Stimulated activated CD8-positive, alpha-beta memory T cell treated with anti-CD3 and anti-CD28 coated beads, Interleukin-15, amount 100 ng/mL, for 24 hours (primary cell): ENCODE measurements around the gene BRF1.
"Not testable (repeated sequence)": the region's sequence is repeated elsewhere in the genome, so short reads cannot be mapped to it uniquely, and the experiment has no call there.

Experiments
- DNase-seq: peaks from one replicate; pipeline ENCODE4 v3.0.0-alpha.2; 2020; ENCODE audit warnings: low read depth

The BRF1 gene

DNA sequence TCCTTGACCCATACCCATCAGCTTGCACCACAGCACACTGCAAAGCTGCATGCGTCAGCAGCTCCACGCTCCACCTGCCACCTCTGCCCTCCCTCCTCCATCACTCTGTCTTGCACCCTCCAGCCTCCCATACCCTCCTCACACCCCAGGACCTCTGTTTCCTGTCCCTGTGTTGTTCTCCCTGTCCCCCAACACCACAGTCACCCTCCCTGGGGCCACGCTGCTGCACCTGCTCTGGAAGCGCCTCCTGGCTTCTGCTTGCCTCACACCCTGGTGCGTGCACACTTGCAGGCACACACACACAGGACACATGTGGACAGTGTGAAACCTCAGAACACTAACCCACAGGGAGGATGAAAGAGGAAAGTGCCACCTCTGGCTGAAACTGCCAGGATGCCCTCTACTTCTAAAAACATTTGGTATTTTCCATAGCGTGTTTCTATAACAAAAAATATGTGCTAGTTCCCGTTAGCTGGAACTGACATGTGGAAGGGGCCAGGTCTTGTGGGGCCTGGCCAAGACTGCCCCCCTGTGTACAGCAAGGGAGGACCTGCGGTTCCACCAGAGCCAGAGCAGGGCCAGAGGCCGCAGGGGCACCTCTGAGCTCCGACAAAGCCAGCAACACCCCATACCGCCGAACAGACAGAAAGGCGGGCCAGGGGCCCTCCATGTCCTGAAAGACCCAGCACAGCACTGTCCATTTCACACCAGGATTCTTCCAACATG, 10.0 kb downstream of the BRF1 start:
- DNase-seq: no peak

DNA sequence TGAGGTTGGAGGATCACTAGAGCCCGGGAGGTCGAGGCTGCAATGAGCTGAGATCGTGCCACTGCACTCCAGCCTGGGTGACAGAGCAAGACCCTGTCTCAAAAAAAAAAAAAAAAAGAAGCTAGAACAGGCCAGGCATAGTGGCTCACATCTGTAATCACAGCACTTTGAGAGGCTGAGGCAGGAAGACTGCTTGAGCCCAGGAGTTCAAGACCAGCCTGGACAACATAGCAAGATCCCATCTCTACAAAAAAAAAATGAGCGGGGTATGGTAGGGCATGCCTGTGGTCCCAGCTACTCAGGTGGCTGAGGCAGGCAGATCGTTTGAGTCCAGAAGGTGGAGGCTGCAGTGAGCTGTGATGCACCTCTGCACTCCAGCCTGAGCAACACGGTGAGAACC, 11.9 kb downstream of the BRF1 start:
- DNase-seq: not testable (repeated sequence)

DNA sequence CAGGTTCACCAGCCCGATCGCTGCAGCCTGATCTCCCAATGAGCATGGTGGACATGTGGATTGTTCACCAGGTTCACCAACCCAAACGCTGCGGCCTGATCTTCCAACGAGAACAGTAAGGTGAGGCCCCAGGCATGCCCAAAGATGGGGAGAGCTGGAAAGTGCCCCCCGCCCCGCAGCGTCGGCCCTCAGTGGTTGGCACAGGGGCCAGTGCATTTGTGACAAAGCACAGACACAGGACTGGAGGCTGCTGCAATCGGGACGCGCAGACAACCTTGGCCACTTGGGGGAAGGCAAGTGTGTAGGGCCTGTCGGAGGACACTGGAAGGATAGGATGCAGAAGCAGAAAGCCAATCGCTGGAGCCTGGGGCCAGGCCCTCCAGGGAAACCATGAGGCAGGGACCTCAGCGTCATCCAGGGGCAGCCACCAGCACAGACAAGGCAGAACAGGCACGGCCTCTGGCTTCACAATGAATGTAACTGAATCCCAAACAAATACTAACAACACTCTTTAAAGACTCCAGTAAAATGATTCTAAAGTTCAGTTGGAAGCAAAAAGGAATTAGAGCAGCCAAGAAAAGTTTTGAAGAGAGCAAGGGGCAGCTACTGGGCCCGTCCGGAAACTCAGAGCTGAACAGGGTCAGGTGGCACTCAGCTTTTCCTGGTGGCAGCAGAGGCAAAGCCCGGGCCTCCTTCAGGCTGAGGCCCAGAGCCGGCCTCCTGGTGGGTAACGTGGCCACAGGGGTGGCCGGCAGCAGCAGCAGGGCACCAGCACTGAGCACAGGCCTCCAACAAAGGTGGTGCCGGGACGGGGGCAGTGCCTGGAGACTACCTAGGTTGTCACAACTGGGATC, 13.3 kb downstream of the BRF1 start:
- no peak for DNase-seq

DNA sequence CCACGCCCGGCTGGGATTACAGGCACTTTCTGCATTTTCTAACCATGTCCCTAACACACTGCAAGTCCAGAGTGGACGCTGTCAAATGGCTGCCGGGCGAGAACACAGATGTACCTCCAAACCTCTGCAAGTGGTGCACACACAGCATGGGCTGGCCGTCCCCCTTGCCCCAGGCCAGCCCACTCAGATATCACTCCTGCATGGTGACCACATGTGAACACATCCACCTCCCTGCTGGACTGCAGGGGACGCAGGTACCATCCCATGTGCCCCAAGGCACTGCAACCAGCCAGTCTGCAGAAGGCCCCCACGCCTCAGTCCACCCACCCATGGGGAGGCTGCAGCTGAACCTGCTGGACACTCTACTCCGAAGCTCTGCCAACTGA, 14.0 kb downstream of the BRF1 start:
- DNase-seq: no peak

DNA sequence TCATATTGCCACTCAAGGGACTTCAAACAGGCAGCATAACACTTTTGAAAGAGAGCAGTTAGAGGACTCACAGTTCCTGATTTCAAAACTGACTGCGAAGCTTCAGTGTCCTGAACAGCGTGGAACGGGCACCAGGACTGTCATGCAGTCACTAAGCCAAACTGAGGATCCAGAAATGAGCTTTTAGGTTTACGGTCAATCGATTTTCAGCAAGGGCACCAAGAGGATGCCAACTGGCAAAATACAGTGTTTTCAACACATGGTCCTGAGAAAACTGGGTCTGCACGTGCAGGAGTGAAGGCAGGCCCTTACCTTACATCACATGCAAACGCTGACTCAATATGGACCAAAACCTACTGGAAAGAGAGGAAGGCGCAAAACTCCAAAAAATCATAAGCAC, 15.6 kb downstream of the BRF1 start:
- DNase-seq: no peak

DNA sequence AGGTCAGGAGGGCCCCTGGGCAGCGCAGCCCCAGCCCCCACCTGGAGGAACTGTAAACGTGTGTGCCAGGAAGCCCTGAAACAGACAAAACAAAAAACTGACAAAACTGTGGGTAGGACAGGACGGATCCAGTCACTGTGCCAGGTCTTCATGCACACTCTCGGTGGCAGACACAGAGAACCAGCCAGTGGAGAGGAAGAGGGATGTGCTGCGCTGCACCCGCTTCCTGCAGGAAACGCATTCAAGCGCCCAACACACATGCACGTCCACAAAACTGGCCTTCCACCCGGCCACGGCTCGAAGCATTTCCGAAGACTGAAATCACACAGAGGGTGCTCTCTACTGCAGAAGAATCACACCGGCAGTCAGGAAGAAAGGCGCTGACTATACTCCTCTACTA, 16.9 kb downstream of the BRF1 start:
- DNase-seq: no peak

DNA sequence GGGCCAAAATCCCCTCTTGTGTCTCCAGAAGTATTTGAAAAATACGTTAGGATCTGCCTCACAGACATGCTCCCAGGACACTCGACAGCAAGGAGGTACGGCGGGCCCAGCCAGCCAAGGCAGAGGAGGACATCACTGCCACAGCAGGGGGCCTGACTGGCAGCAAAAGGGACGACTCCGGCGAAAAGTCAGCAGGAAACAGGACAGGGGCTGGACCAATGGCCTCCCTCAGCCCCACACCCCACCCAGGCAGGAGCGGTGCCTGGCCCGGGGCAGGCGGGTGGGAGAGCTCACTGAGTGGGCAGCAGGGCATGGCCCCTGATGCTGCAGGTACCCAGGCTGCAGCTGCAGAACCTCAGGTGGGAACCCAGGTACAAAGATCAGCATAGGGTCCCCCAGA, 17.8 kb downstream of the BRF1 start:
- DNase-seq: no peak

DNA sequence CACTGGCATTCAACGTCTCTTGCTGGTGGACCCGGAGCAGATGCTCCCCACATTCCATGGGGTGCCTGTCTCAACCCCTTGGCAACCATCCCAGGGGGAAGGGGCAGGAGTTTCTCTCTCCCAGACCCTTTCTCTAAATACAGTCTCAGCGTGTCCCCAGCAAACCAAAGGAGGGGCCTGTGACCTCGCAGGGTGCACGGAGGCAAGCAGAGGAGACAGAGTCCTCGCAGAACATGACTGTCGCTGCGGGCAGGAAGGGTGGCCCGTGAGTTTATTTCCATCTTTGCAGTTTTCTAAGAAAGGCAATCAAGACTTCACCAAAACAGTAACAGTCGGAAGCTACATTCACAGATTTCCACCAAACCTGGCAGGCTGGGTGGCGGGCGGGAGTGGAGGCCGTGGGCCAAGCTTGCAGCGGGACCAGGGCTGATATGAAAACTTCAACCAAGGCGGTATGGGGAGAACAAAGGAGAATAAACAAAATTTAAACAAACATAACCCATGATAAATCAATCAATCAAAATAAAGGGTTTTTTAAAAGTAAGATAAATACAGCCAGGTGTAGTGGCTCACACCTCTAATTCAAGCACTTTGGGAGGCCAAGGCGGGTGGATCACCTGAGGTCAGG, 18.6 kb downstream of the BRF1 start:
- no peak for DNase-seq

DNA sequence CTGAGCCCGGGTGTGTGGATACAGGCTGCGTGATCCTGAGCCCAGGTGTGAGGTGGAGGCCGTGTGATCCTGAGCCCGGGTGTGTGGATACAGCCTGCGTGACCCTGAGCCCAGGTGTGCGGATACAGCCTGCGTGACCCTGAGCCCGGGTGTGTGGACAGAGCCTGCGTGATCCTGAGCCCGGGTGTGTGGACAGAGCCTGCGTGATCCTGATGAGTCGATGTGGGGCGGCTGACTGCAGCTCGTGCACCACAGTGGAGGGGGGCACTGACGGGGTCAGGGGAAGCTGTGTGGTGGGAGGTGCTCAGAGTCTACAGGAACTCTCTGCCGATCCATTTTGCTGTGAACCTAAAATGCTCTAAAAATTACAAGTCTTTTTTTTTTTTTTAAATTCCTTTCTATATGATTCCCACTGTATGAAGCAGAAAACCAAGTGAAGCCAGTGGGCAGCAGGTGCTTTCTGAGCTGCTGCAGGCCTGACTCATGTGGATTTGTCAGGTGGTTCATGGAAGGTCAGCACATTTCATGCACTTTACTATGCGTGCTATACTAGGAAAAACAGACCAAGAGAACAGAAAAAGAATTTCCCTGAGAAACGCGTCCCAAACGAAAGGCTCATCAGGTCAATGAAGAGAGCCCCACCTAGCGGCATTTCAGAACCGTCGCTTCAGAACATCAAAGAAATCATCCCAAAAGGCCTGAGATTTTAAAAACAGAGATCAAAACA, 19.3 kb downstream of the BRF1 start:
- no peak for DNase-seq

DNA sequence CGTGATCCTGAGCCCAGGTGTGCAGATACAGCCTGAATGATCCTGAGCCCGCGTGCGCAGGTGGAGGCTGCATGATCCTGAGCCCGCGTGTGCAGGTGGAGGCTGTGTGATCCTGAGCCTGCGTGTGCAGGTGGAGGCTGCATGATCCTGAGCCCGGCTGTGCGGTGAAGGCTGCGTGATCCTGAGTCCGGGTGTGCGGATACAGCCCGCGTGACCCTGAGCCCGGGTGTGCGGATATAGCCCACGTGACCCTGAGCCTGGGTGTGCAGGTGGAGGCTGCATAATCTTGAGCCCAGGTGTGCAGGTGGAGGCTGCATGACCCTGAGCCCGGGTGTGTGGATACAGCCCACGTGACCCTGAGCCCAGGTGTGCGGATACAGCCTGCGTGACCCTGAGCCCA, 20.3 kb downstream of the BRF1 start:
- DNase-seq: no peak

DNA sequence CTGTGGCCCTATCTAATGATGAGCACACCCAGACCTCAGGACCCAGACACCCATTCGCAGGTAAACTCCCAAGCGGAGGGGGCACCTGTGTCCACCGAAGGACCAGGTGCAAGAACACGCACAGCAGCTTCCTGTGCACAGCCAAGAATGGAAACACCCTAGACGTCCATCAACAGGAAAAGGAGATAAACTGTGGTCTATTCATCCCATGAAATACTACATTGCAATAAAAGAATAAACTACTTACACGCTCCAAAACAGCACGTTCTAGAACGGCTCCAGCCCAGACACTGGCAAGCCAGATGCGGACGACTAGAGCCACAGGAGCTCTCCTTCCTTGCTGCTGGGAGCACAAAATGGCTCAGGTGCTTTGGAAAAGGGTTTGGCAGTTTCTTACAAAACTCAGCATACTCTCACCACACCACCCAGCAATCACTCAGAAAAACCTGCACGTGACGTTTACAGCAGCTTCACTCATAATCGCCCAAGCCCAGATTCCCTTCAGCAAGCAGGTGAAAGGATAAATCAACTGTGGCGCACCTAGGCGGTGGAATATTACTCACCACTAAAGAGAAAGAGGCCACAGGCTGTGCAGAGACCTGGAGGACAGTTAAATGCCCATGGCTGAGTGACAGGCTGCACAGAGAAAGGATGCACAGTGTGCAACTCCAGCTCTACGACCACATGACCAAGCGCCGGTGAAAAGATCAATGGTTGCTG, 21.0 kb downstream of the BRF1 start:
- no peak for DNase-seq

DNA sequence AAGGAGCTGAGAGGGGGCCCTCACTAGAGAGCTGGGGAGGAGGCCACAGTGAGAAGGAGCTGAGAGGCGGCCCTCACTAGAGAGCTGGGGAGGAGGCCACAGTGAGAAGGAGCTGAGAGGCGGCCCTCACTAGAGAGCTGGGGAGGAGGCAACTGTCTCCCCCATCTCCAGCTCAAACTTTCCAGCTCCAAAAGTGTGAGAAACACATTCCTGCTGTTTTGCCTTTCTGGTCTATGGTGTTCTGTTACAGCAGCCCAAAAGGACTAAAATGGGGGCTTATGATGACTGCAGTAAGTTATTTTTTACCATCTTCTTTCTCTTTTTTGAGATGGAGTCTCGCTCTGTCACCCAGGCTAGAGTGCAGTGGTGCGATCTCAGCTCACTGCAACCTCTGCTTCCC, 23.4 kb downstream of the BRF1 start:
- DNase-seq: not testable (repeated sequence)

DNA sequence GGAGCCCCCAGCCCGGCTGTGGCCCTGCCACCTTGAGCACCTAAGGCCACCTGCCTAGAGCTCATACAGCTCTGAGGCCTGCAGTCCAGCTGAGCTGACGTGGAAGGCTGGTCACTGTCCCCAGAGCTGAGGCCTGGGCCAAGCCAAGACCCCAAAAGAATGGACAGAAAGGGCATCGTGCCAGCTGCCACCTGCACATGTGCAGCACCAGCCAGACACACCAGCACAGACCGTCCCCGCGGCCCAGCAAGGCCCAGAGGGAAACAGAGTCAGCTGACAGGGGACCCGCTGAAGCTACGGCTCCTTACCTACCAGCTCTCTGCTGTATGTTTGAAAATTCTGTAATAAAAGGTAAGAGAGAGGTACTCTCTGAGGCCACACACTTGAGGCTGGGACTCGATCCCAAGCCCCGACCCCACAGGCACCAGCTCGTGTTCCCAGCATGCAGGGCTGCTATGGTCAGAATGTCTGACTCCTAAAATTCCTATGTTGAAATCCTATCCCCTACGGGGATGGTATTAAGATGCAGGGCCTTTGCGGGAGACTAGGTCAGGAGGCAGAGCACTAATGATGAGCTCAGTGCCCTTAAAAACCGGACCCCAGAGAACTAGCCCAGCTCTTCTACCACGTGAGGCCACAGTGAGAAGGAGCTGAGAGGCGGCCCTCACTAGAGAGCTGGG, 25.4 kb downstream of the BRF1 start:
- no peak for DNase-seq

DNA sequence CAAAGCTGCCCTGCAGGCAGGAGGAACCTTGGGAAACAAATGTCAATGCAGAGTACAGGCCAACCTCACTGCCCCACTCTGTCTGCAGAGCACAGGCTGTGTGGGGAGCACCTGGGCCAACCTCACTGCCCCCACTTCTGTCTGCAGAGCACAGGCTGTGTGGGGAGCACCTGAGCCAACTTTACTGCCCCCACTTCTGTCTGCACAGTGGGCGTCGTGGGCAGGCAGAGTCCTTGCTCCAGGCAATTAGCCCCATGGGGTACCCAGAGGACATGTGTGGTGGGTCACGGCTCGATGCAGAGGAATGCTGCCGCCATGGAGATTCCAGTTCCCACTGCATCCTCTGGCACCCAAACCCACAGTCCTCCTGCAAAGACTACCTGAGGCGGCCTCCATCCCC, 26.2 kb downstream of the BRF1 start:
- DNase-seq: no peak

DNA sequence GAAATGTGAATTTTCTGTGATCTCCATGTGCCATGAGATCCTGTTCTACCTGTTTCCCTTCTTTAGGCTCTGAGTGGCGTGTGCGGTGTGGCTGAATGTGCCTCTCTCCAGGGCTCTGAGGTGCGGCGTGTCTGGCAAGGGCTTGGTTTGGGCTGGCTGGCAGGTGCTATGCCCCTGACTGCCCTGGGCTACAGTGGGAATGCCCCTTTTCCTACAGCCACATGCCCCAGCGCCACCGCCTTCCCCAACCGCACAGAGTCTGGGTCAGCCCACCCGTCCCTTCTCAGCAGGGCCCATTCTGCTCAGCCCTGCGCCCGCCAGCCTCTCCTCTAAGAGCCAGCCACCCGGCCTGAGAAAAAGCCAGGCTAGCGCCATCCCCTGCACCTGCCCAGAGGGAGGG, 27.7 kb downstream of the BRF1 start:
- no peak for DNase-seq

DNA sequence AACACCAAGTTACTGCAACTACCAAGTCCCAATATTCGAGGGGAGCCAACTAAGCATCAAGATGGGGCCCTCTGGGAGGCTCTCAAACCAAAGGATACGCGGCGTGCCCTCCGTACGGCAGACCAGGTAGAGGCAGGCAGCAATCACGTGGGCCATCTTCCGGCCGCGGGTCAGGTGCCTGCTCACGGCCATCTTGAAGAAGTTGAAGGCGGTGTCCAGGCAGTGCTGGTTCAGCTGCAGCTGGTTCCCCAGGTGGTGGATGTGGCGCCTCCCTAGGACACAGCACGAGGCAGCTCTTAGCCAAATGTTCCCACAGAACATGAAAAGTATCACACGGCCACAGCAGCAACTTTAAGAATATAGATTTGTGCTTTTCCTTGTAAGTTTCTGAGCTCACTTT, 28.2 kb downstream of the BRF1 start:
- DNase-seq: no peak

DNA sequence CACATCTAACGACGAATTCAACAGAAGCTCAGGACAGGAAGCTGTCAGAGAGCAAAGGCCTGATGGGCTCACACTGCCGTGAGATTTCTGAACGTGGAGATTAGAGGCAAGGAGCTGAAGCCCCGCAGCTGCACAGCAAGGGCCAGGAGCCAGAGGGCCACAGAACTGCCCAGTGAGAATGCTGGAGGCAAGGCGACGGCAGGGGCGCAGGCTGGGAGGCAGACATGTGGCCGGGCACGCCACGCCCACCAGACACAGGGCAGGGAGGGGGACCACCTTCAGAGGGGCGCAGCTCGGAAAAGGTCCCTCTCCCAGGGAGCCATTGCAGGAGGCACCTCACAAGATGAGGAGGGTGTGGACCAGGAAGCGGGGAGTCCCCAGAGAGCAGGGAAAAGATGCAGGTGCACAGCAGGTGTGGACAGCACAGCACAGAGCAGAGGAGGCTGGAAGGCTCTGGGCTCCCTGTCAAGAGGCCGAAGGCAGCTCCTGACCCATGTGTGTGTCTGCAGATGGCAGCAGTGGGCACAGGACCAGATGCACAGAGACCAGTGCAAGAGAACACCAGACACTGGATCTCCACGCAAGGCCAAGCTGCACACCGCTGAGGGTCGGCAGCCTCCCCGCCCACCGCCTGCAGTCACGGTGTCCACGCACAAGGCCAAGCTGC, 29.4 kb downstream of the BRF1 start:
- no peak for DNase-seq

DNA sequence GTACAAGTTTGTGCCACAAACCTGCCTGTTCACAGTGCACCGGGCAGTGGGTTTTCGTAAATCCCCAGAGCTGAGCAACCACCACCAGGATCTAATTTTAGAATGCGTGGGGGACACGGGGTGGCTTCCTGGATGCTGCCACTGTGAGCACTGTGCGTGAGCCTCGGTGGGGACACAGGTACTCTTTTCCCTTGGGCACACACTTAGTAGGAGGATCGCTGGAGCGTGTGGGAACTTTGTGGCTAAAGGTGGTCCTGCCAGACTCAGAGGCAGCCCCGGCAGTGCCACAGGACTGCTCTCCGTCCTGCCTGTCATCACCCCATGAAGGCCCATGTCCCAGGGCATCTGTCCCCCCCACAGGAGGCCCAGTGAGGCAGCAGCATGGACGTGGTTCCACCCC, 31.4 kb downstream of the BRF1 start:
- no peak for DNase-seq

DNA sequence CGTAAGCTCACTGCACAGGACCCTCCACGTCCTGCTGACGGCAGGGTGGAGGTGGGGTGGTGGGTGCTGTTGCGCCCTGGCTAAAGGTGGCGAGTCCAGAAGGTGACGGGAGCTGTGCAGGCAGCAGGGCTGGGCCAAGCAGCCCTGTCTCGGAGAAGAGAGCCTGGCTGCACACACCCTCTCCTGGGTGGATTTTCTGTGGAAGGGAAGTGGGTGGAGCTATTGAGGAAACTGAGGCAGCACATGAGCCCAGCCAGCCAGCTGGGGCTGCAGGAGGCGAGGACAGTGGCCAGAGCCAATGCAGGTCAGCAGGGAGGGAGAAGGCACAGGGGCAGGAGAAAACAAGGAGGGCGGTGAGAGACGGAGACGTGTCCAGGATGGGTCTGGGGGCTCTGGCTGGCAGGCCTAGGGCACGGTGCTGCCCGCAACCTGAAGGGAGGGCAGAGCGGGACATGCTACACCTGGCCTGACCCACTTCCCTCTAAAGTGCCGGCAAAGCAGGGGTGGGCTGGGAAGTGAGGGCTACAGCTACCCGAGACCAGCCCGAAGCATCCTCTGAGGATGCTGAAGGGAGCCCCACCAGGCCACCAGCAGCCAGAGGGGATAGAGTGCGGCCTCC, 32.0 kb downstream of the BRF1 start:
- no peak for DNase-seq

DNA sequence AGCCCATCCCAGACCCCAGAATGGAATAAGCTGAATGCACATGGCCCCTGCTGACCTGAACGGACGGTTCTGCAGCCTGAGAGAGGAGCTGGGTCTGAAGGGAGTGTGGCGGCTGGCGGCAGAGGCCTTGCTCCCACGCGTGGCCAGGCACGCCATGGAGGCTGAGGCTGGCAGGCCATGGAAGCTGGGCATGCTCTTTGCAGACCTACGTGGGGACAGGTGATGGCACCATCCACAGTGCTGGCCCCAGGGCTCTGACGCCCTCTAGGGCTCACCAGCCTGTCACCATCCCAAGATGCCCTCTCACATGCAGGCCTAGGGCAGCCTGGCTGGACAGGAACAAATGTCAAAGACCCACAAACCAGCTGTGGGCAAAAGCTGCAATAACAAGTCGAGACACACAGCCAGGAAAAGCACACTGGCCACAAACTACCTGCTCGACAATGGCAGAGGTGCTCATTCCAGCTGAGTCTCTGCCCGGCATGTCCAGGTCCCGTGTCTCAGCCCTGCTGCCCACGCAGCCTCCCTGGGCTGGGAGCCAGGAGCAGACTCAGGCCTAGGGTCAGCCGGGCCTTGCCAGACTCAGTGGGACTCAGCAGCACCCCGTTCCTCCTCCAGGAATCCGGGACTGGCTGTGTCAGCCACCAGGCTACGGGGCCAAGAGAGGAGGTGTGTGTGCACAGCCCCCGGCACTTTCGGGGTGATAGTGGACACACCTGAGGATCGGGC, 32.8 kb downstream of the BRF1 start:
- DNase-seq: no peak
